K562 (cell line): ENCODE results near the gene TMCO4. TPM values are rescaled to one million over a fixed set of nuclear protein-coding genes. Genes with fewer than 3 reads are reported as not detected.

ENCODE experiments used
- ARNT ChIP-seq, 2 experiments: fragments of 450-650 bp; IDR thresholded peaks; 2 replicates each; pipeline ENCODE4 v1.6.1; 2016; ENCODE audit warnings: mild to moderate bottlenecking in 1 of 2
- ATF4 ChIP-seq: fragments of 450-650 bp; formaldehyde crosslinking; IDR thresholded peaks from 2 replicates; pipeline ENCODE4 v1.4.0; 2022; ENCODE audit warnings: mild to moderate bottlenecking, moderate library complexity
- CEBPG ChIP-seq, 3 experiments: fragments of 200-800 bp in 1 of 3; sonication (Bioruptor generic) in 1 of 3; sonication (generic) in 1 of 3; formaldehyde crosslinking in 1 of 3; IDR thresholded peaks in 2 of 3; conservative IDR thresholded peaks in 1 of 3; 2 replicates each; pipeline versions ENCODE4 v1.6.1 to v1.8.0; 2016 to 2022; ENCODE audit warnings: missing compliant biosample characterization in 2 of 3, missing genetic modification characterization in 2 of 3, mild to moderate bottlenecking in 1 of 3, missing genetic modification reagents in 1 of 3
- ELF2 ChIP-seq: fragments of 250-450 bp; sonication (Bioruptor Pico); IDR thresholded peaks from 2 replicates; pipeline ENCODE4 v1.5.0; 2021; ENCODE audit warnings: mild to moderate bottlenecking
- RNF2 ChIP-seq: sonication (generic); IDR thresholded peaks from 2 replicates; pipeline ENCODE4 v1.6.1; 2016
- SMC3 ChIP-seq: conservative IDR thresholded peaks from 2 replicates; pipeline ENCODE4 v1.6.1; 2011; ENCODE audit warnings: low read depth, low read length, improper control_type of control experiment; ENCODE audit not compliant: insufficient read depth
- TEAD4 ChIP-seq, 2 experiments: sonication (generic) in 1 of 2; formaldehyde crosslinking in 1 of 2; IDR thresholded peaks; 2 replicates each; pipeline versions ENCODE4 v1.6.1 to v1.8.0; 2012 to 2022; ENCODE audit warnings: borderline replicate concordance in 1 of 2, inconsistent platforms in 1 of 2, low read length in 1 of 2, mild to moderate bottlenecking in 1 of 2, missing genetic modification reagents in 1 of 2
- TSHZ1 ChIP-seq: fragments of 250-450 bp; sonication (Bioruptor Pico); IDR thresholded peaks from 2 replicates; pipeline ENCODE4 v1.4.0; 2020; ENCODE audit warnings: mild to moderate bottlenecking, moderate library complexity
- ZNF121 ChIP-seq: sonication (generic); formaldehyde crosslinking; conservative IDR thresholded peaks from 2 replicates; pipeline ENCODE4 v1.8.0; 2022; ENCODE audit warnings: missing genetic modification reagents
- ZNF174 ChIP-seq: fragments of 250-450 bp; sonication (Bioruptor Pico); IDR thresholded peaks from 2 replicates; pipeline ENCODE4 v1.4.0; 2020; ENCODE audit warnings: mild to moderate bottlenecking
- ZNF3 ChIP-seq: fragments of 250-450 bp; sonication (Bioruptor Pico); IDR thresholded peaks from 2 replicates; pipeline ENCODE4 v1.5.0; 2021; ENCODE audit warnings: mild to moderate bottlenecking, moderate library complexity
- ZNF551 ChIP-seq: fragments of 250-450 bp; sonication (Bioruptor Pico); IDR thresholded peaks from 2 replicates; pipeline ENCODE4 v1.5.0; 2021; ENCODE audit warnings: mild to moderate bottlenecking, moderate library complexity
- ZNF655 ChIP-seq: fragments of 250-450 bp; sonication (Bioruptor Pico); IDR thresholded peaks from 2 replicates; pipeline ENCODE4 v1.5.0; 2021
- polyA plus RNA-seq, 8 experiments: library from polyadenylated mRNA; depleted of rRNA in 4 of 8; stranded (reverse) in 5 of 8; unstranded in 3 of 8; fragments of >200 nt; fragmentation: Nextera tagmentation in 2 of 8; fragmentation: Illumina TruSeq in 1 of 8; extraction: Ambion mirVana in 2 of 8; extraction: Trizol in 1 of 8; gene quantifications; 2 replicates each; pipeline versions ENCODE4 v1.2.1 to v1.2.3, GENCODE V29; 2011 to 2014; ENCODE audit warnings: inconsistent platforms in 1 of 8, missing spikeins in 1 of 8
- total RNA-seq, 7 experiments: library from RNA; depleted of rRNA in 6 of 7; stranded (reverse); fragments of >200 nt in 6 of 7; fragmentation: Illumina TruSeq in 2 of 7; extraction: Trizol in 2 of 7; gene quantifications; 2 replicates each; pipeline versions ENCODE4 v1.2.1 to v1.2.3, GENCODE V29; 2011 to 2021; ENCODE audit warnings: low replicate concordance in 1 of 7
- TF ChIP-seq, protein P1 (sequence below): fragments of 450-650 bp; formaldehyde crosslinking; IDR thresholded peaks from 2 replicates; pipeline ENCODE4 v1.4.0; 2020; ENCODE audit warnings: mild to moderate bottlenecking, moderate library complexity
- TF ChIP-seq, protein P2 (sequence below): sonication (generic); formaldehyde crosslinking; IDR thresholded peaks from 2 replicates; pipeline ENCODE4 v1.8.0; 2023; ENCODE audit warnings: mild to moderate bottlenecking, missing genetic modification reagents

TMCO4 gene
- total and polyA plus RNA-seq, 9 of the 15 experiments (the other 6 are each of a cell fraction or from before 2014, with no cell fraction given) = 0.06 to 2.1 (median 1.2) TPM

GRCh38 chr1:19661721-19662228, 137.9 kb downstream of the TMCO4 start (continued):
- TF ChIP-seq CEBPG (CRISPR knock-in tag; IDR thresholded peaks at IDR 0.05) (no peak), CEBPG (tag; conservative IDR thresholded peaks at IDR 0.05 in 1 of 2, IDR thresholded peaks at IDR 0.05 in 1 of 2) (no peak), ELF2 (CRISPR knock-in tag) (0 out of 2 replicates have a peak, but pooled peaks have one; percentile 30), TSHZ1 (CRISPR knock-in tag) (no peak), RNF2 (no peak), ZNF551 (CRISPR knock-in tag) (no peak), ZNF174 (CRISPR knock-in tag) (no peak), SMC3 (peak; percentile 58), ZNF121 (CRISPR knock-in tag) (peak; percentile 89; the same call in 1 of the 2 replicates), ZNF655 (CRISPR knock-in tag) (no peak), ARNT (IDR thresholded peaks at IDR 0.05) (no peak), TEAD4 (IDR thresholded peaks at IDR 0.05; ENCODE audit: low read length) (0 out of 2 replicates have a peak, but pooled peaks have one; percentile 15), TEAD4 (CRISPR knock-in tag; IDR thresholded peaks at IDR 0.05; ENCODE audit: borderline replicate concordance) (no peak), ZNF3 (CRISPR knock-in tag) (no peak), ATF4 (CRISPR knock-in tag) (no peak)
- TF ChIP-seq, protein P1, sequence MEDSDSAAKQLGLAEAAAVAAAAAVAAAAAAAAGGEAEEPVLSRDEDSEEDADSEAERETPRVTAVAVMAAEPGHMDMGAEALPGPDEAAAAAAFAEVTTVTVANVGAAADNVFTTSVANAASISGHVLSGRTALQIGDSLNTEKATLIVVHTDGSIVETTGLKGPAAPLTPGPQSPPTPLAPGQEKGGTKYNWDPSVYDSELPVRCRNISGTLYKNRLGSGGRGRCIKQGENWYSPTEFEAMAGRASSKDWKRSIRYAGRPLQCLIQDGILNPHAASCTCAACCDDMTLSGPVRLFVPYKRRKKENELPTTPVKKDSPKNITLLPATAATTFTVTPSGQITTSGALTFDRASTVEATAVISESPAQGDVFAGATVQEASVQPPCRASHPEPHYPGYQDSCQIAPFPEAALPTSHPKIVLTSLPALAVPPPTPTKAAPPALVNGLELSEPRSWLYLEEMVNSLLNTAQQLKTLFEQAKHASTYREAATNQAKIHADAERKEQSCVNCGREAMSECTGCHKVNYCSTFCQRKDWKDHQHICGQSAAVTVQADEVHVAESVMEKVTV (CRISPR knock-in tag) = 0 out of 2 replicates have a peak, but pooled peaks have one; percentile 29
- TF ChIP-seq, protein P2, sequence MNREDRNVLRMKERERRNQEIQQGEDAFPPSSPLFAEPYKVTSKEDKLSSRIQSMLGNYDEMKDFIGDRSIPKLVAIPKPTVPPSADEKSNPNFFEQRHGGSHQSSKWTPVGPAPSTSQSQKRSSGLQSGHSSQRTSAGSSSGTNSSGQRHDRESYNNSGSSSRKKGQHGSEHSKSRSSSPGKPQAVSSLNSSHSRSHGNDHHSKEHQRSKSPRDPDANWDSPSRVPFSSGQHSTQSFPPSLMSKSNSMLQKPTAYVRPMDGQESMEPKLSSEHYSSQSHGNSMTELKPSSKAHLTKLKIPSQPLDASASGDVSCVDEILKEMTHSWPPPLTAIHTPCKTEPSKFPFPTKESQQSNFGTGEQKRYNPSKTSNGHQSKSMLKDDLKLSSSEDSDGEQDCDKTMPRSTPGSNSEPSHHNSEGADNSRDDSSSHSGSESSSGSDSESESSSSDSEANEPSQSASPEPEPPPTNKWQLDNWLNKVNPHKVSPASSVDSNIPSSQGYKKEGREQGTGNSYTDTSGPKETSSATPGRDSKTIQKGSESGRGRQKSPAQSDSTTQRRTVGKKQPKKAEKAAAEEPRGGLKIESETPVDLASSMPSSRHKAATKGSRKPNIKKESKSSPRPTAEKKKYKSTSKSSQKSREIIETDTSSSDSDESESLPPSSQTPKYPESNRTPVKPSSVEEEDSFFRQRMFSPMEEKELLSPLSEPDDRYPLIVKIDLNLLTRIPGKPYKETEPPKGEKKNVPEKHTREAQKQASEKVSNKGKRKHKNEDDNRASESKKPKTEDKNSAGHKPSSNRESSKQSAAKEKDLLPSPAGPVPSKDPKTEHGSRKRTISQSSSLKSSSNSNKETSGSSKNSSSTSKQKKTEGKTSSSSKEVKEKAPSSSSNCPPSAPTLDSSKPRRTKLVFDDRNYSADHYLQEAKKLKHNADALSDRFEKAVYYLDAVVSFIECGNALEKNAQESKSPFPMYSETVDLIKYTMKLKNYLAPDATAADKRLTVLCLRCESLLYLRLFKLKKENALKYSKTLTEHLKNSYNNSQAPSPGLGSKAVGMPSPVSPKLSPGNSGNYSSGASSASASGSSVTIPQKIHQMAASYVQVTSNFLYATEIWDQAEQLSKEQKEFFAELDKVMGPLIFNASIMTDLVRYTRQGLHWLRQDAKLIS (CRISPR knock-in tag) = no peak
